Skeletal muscle tissue (tissue), 4 donors: Measurements from ENCODE around the gene DIP2C. TPM values are rescaled to one million over a fixed set of nuclear protein-coding genes. Genes with fewer than 3 reads are reported as not detected.
"Not testable (repeated sequence)": the region's sequence is repeated elsewhere in the genome, so short reads cannot be mapped to it uniquely, and the experiment has no call there.

Experiments
- H3K27ac ChIP-seq: one replicate; pipeline ENCODE4 v1.7.0; 2013; ENCODE audit warnings: mild to moderate bottlenecking, low read depth, low read length, inconsistent platforms
- H3K27me3 ChIP-seq, 3 donors: one replicate each; pipeline ENCODE4 v1.7.0; 2013; ENCODE audit warnings: low read length in 3 of 3; ENCODE audit not compliant: control insufficient read depth in 3 of 3, insufficient read depth in 3 of 3
- H3K36me3 ChIP-seq, 3 donors: one replicate each; pipeline ENCODE4 v1.7.0; 2013; ENCODE audit warnings: low read length in 3 of 3; ENCODE audit not compliant: control insufficient read depth in 3 of 3, insufficient read depth in 3 of 3
- H3K4me1 ChIP-seq, 3 donors: one replicate each; pipeline ENCODE4 v1.7.0; 2013; ENCODE audit warnings: low read length in 3 of 3, mild to moderate bottlenecking in 3 of 3; ENCODE audit not compliant: control insufficient read depth in 3 of 3, insufficient read depth in 3 of 3
- H3K4me3 ChIP-seq, 3 donors: one replicate each; pipeline ENCODE4 v1.7.0; 2013; ENCODE audit warnings: low read length in 3 of 3
- H3K9ac ChIP-seq, 3 donors: one replicate each; pipeline ENCODE4 v1.7.0; 2013; ENCODE audit warnings: low read length in 3 of 3, mild to moderate bottlenecking in 3 of 3, moderate library complexity in 2 of 3, low read depth in 1 of 3
- H3K9me3 ChIP-seq, 3 donors: one replicate each; pipeline ENCODE4 v1.7.0; 2013; ENCODE audit warnings: low read length in 3 of 3; ENCODE audit not compliant: control insufficient read depth in 3 of 3
- total RNA-seq: library from RNA; depleted of rRNA; stranded (reverse); fragments of >200 nt; gene quantifications from one replicate; pipeline ENCODE4 v1.2.3, GENCODE V29; 2014
- donor health status: Osteomylitis.

The DIP2C gene
- total RNA-seq, 1 donor from 2014 or later = 18.8 TPM

GRCh38 chr10:602391-603005 is 87.0 kb downstream of the DIP2C start:
- H3K4me3 ChIP-seq = no peak overlapping the region
- no peaks in the 10 kb centered on the region for H3K36me3 ChIP-seq
- no peak overlapping the region for H3K9ac ChIP-seq
- H3K27ac ChIP-seq = no peak overlapping the region
- H3K27me3 ChIP-seq = no peaks in the 10 kb centered on the region
- H3K4me1 ChIP-seq = peaks cover 5 to 63% (median 20%) of the 10 kb centered on the region in 3 donors
- no peaks in the 10 kb centered on the region for H3K9me3 ChIP-seq

GRCh38 chr10:601660-601963 is 87.9 kb downstream of the DIP2C start:
- H3K27ac ChIP-seq = no peak overlapping the region
- H3K9me3 ChIP-seq = no peaks in the 10 kb centered on the region
- no peaks in the 10 kb centered on the region for H3K36me3 ChIP-seq
- peaks cover 5 to 54% (median 16%) of the 10 kb centered on the region in 3 donors for H3K4me1 ChIP-seq
- no peak overlapping the region for H3K9ac ChIP-seq
- H3K4me3 ChIP-seq = no peak overlapping the region
- H3K27me3 ChIP-seq = no peaks in the 10 kb centered on the region

- H3K9me3 ChIP-seq = no peaks in the 10 kb centered on the region
- H3K36me3 ChIP-seq = no peaks in the 10 kb centered on the region
- no peak overlapping the region for H3K4me3 ChIP-seq
- H3K27me3 ChIP-seq = no peaks in the 10 kb centered on the region
- no peak overlapping the region for H3K9ac ChIP-seq
- H3K27ac ChIP-seq = no peak overlapping the region
- H3K4me1 ChIP-seq = peaks cover 5 to 54% (median 16%) of the 10 kb centered on the region in 3 donors
These were observed 88.4 kb downstream of the DIP2C start for GRCh38 chr10:600876-601659.

- Histone ChIP-seq H3K4me3 (no peak overlapping the region), H3K36me3 (no peaks in the 10 kb centered on the region), H3K9ac (no peak overlapping the region), H3K27me3 (no peaks in the 10 kb centered on the region), H3K4me1 (peaks cover 5 to 48% (median 16%) of the 10 kb centered on the region in 3 donors), H3K27ac (no peak overlapping the region), H3K9me3 (no peaks in the 10 kb centered on the region)
These were observed 89.2 kb downstream of the DIP2C start for GRCh38 chr10:600234-600633.

- Histone ChIP-seq H3K36me3 (no peaks in the 10 kb centered on the region), H3K9me3 (no peaks in the 10 kb centered on the region), H3K4me1 (peaks cover 5 to 48% (median 16%) of the 10 kb centered on the region in 3 donors), H3K27ac (no peak overlapping the region), H3K4me3 (no peak overlapping the region), H3K9ac (no peak overlapping the region), H3K27me3 (no peaks in the 10 kb centered on the region)
These were observed 89.7 kb downstream of the DIP2C start for GRCh38 chr10:599767-600166.

GRCh38 chr10:598415-599170 is 90.9 kb downstream of the DIP2C start:
- Histone ChIP-seq H3K27me3 (no peaks in the 10 kb centered on the region), H3K9me3 (no peaks in the 10 kb centered on the region), H3K36me3 (no peaks in the 10 kb centered on the region), H3K27ac (no peak overlapping the region), H3K9ac (no peak overlapping the region), H3K4me3 (no peak overlapping the region), H3K4me1 (peaks cover 5 to 53% (median 16%) of the 10 kb centered on the region in 3 donors)

- H3K27ac ChIP-seq = no peak overlapping the region
- peaks cover 5 to 50% (median 16%) of the 10 kb centered on the region in 3 donors for H3K4me1 ChIP-seq
- H3K27me3 ChIP-seq = no peaks in the 10 kb centered on the region
- H3K36me3 ChIP-seq = no peaks in the 10 kb centered on the region
- no peaks in the 10 kb centered on the region for H3K9me3 ChIP-seq
- H3K9ac ChIP-seq = no peak overlapping the region
- H3K4me3 ChIP-seq = no peak overlapping the region
These were observed 91.5 kb downstream of the DIP2C start for GRCh38 chr10:597976-598375.

GRCh38 chr10:596725-597345 is 92.6 kb downstream of the DIP2C start:
- H3K9ac ChIP-seq = no peak overlapping the region
- no peaks in the 10 kb centered on the region for H3K36me3 ChIP-seq
- H3K27ac ChIP-seq = no peak overlapping the region
- no peak overlapping the region for H3K4me3 ChIP-seq
- H3K27me3 ChIP-seq = no peaks in the 10 kb centered on the region
- peaks cover 5 to 41% (median 12%) of the 10 kb centered on the region in 3 donors for H3K4me1 ChIP-seq
- H3K9me3 ChIP-seq = no peaks in the 10 kb centered on the region

GRCh38 chr10:596131-596530 is 93.3 kb downstream of the DIP2C start:
- not testable (repeated sequence) for H3K9me3 ChIP-seq, H3K36me3 ChIP-seq, H3K9ac ChIP-seq, H3K27ac ChIP-seq, H3K4me3 ChIP-seq, H3K27me3 ChIP-seq
- peaks cover 0 to 34% (median 5%) of the 10 kb centered on the region in 3 donors for H3K4me1 ChIP-seq
